ENCODE results near the gene ELMO1. TPM values are rescaled to one million over a fixed set of nuclear protein-coding genes. Genes with fewer than 3 reads are reported as not detected.
A peak's percentile ranks its signal among the peaks of the same experiment; 100 is the strongest.

Gene ELMO1
- polyA plus RNA-seq, 2 of the 4 experiments (the other 2 are of a cell fraction) = 2.3 to 6.1 TPM

DNA sequence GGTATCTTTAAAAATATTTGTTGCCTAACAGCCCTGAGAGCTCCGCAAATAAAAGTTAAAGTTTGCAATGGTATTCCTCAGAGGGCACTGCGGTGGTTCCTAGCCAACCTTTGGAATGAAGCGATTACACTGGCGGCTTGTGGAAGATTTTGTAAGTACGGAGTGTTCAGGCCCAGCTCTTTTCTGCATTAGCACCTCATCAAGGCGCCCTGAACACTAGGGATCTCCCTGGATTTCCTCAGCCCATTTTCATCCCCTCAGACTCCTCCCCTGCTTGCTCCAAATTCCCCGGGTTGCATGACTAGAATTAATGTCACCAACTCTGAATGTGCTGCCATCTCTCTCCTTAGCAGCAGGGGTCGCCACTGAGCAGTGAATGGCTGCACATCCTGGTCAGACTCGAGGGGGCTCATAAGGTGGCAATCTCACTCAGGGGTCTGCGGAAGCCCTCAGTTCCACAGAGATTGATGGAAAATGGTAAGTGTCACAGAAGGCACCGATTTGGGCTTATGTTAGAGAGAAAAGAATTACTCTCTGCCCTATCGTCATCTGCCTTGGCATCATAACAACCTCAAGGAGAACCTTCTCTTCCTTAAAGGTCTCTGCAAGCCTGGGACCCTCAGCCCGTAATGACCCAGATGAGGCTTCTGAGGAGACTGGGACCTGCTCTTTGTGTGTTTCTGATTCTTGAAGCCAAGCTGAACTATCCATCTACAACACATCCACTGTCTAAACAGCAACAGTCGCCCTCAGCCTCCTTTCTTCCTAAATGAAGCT lies 461.5 kb downstream of the ELMO1 start:
- FAIRE-seq (no peak), ATAC-seq (peak; percentile 78 to 90), DNase-seq (ENCODE audit: low read depth in 1 of 2, low spot score in 1 of 2) (peak; percentile 57 to 75)
- Histone ChIP-seq H3K27ac (no peak overlapping the region), H3K4me2 (peak overlapping the region; percentile 50), H3K4me3 (no peak overlapping the region), H3K9me3 (no peaks in the 10 kb centered on the region), H3K4me1 (no peaks in the 10 kb centered on the region)
- CTCF ChIA-PET = interaction anchor here (0.6 to 10.1 kb wide), 34 partner anchors 9 to 500 kb away, joined by 3 to 143 read pairs (median 4); no protein-coding TSS in a partner anchor
- TF ChIP-seq, protein P1, sequence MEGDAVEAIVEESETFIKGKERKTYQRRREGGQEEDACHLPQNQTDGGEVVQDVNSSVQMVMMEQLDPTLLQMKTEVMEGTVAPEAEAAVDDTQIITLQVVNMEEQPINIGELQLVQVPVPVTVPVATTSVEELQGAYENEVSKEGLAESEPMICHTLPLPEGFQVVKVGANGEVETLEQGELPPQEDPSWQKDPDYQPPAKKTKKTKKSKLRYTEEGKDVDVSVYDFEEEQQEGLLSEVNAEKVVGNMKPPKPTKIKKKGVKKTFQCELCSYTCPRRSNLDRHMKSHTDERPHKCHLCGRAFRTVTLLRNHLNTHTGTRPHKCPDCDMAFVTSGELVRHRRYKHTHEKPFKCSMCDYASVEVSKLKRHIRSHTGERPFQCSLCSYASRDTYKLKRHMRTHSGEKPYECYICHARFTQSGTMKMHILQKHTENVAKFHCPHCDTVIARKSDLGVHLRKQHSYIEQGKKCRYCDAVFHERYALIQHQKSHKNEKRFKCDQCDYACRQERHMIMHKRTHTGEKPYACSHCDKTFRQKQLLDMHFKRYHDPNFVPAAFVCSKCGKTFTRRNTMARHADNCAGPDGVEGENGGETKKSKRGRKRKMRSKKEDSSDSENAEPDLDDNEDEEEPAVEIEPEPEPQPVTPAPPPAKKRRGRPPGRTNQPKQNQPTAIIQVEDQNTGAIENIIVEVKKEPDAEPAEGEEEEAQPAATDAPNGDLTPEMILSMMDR (IDR thresholded peaks at IDR 0.05) = peak; percentile 68
- TF ChIP-seq RAD21 (conservative IDR thresholded peaks at IDR 0.05 in 1 of 2, IDR thresholded peaks at IDR 0.05 in 1 of 2) (peak; percentile 72 to 82), SMC3 (IDR thresholded peaks at IDR 0.05) (peak; percentile 81), EP300 (IDR thresholded peaks at IDR 0.05) (no peak)
- TF ChIP-seq, protein P2, sequence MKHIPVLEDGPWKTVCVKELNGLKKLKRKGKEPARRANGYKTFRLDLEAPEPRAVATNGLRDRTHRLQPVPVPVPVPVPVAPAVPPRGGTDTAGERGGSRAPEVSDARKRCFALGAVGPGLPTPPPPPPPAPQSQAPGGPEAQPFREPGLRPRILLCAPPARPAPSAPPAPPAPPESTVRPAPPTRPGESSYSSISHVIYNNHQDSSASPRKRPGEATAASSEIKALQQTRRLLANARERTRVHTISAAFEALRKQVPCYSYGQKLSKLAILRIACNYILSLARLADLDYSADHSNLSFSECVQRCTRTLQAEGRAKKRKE (CRISPR knock-in tag; IDR thresholded peaks at IDR 0.05; ENCODE audit: low read depth) = no peak
- POLR2A ChIA-PET = no interaction called here
- WGBS (ENCODE audit: missing lambda C conversion rate) = 24% methylated on average over 14 of the region's 14 CpGs

DNA sequence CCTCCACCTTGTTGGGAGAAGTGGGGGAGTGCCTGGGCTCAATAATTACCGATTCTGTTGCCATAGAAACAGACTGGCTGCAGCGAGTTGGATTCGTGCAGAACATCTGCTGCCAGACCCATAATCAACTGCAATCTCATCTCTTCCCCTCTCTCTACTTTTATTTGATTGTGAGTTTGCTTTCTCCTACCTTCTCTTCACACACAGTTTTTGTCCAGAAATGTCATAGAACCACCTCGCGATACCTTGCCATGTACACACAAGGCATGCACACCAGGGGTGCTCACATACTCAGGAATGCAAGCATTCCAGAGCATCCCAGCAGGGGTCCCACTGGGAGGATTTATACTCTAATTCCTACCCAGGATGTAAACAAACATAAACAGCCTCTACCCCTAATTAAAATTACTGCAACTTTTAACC lies 462.1 kb downstream of the ELMO1 start:
- ATAC-seq (peak; percentile 72 to 76; a peak in 3 of 6 replicates), FAIRE-seq (no peak), DNase-seq (ENCODE audit: low read depth in 1 of 2, low spot score in 1 of 2) (peak; percentile 16 to 27)
- TF ChIP-seq SMC3 (IDR thresholded peaks at IDR 0.05) = no peak
- TF ChIP-seq POLR2AphosphoS2 (conservative IDR thresholded peaks at IDR 0.05; ENCODE audit: low read length) = no peak
- no peak for TF ChIP-seq MYC (IDR thresholded peaks at IDR 0.05; ENCODE audit: borderline replicate concordance, low read length)
- TF ChIP-seq HOXB13 (CRISPR knock-in tag; IDR thresholded peaks at IDR 0.05; ENCODE audit: low read depth) = no peak
- no peak for TF ChIP-seq CBX8 (IDR thresholded peaks at IDR 0.05)
- TF ChIP-seq CHD2 (IDR thresholded peaks at IDR 0.05; ENCODE audit: low read length, partially characterized antibody) = no peak
- POLR2A ChIA-PET = no interaction called here
- WGBS (ENCODE audit: missing lambda C conversion rate) = 35% methylated on average over 5 of the region's 5 CpGs
- no peaks in the 10 kb centered on the region for H3K9me3 ChIP-seq
- peak overlapping the region; percentile 50 for H3K4me2 ChIP-seq
- no peak overlapping the region for H3K4me3 ChIP-seq
- H3K27ac ChIP-seq = no peak overlapping the region
- CTCF ChIA-PET = interaction anchor here (0.8 to 10.1 kb wide), 23 partner anchors 9 to 499 kb away, joined by 3 to 143 read pairs (median 5); no protein-coding TSS in a partner anchor
- no peaks in the 10 kb centered on the region for H3K4me1 ChIP-seq

DNA sequence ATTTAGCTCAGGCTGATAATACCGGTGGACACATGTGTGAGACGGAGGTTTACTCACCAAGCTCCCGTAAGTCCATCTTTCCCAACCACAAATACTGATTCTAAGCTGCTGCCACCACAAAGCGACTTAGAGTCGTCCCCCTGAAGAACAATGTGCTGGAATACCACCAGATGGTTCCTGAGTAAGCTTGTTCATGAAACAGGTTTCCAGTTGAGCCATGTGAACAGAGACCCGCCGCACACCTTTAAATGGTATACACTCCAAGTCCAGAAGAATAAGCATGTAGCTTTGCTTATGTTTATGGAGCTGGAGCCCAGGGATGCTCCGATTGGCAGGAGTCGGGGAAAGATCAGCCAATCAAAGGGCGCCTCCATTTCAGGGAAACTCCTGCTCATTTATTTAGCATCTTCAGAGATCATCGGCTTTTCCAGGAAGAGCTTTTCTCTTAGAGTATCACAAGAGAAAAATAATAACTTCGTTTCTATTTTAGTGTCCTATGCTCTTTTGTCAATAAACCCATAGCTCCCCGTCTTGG lies 462.7 kb downstream of the ELMO1 start:
- H3K27ac ChIP-seq = no peak overlapping the region
- H3K4me3 ChIP-seq = no peak overlapping the region
- no peak overlapping the region; the same call in 2 of the 3 replicates for H3K4me2 ChIP-seq
- DNase-seq (ENCODE audit: low read depth in 1 of 2, low spot score in 1 of 2) (no peak), FAIRE-seq (no peak), ATAC-seq (no peak)
- no peak for TF ChIP-seq HDAC2 (IDR thresholded peaks at IDR 0.05)
- ChIA-PET CTCF (interaction anchor here (0.8 to 10.1 kb wide), 17 partner anchors 9 to 234 kb away, joined by 3 to 143 read pairs (median 5); no protein-coding TSS in a partner anchor), POLR2A (no interaction called here)
- WGBS (ENCODE audit: missing lambda C conversion rate) = 79% methylated on average over 11 of the region's 13 CpGs
- no peaks in the 10 kb centered on the region for H3K9me3 ChIP-seq
- H3K4me1 ChIP-seq = no peaks in the 10 kb centered on the region

DNA sequence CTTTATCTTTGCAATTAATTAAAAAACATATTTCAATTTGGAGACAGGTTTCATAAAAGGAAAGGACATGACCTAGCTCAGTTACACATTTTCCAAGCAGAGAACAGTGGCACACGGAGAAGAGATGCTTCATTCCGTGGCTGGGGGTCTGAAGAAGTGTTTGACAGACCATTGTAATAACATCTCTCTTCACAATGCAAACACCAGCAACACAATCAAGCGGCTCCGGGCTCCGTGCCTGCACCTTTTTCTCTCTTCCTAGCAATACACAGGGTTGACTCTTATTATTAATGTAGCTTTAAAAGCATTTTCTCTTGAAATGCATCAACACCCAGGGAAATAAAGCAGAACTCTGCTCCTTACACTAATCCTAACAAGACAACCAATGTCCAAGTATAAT lies 463.3 kb downstream of the ELMO1 start:
- DNase-seq (ENCODE audit: low read depth in 1 of 2, low spot score in 1 of 2) (no peak), ATAC-seq (no peak), FAIRE-seq (no peak)
- no peaks in the 10 kb centered on the region for H3K4me1 ChIP-seq
- H3K9me3 ChIP-seq = no peaks in the 10 kb centered on the region
- POLR2A ChIA-PET = no interaction called here
- CTCF ChIA-PET = interaction anchor here (1.0 to 10.1 kb wide), 11 partner anchors 8 to 234 kb away, joined by 3 to 143 read pairs (median 16); no protein-coding TSS in a partner anchor
- H3K27ac ChIP-seq = no peak overlapping the region
- no peak overlapping the region for H3K4me3 ChIP-seq
- 46% methylated on average over 5 of the region's 5 CpGs for WGBS (ENCODE audit: missing lambda C conversion rate)
- no peak overlapping the region for H3K4me2 ChIP-seq
- TF ChIP-seq CEBPB (IDR thresholded peaks at IDR 0.05) (no peak), ZSCAN20 (CRISPR knock-in tag; IDR thresholded peaks at IDR 0.05) (no peak), CHD2 (IDR thresholded peaks at IDR 0.05; ENCODE audit: low read length, partially characterized antibody) (no peak), GATA3 (IDR thresholded peaks at IDR 0.05; ENCODE audit: borderline replicate concordance) (no peak), HEYL (CRISPR knock-in tag; IDR thresholded peaks at IDR 0.05) (no peak), HOXB13 (CRISPR knock-in tag; IDR thresholded peaks at IDR 0.05; ENCODE audit: low read depth) (no peak), CHD4 (IDR thresholded peaks at IDR 0.05; ENCODE audit: borderline replicate concordance) (no peak), POLR2AphosphoS2 (conservative IDR thresholded peaks at IDR 0.05; ENCODE audit: low read length) (no peak), MYC (IDR thresholded peaks at IDR 0.05; ENCODE audit: borderline replicate concordance, low read length) (no peak), TP53 (CRISPR knock-in tag; IDR thresholded peaks at IDR 0.05) (no peak), CBX8 (IDR thresholded peaks at IDR 0.05) (no peak), ZC3H11A (IDR thresholded peaks at IDR 0.05) (no peak), RNF2 (IDR thresholded peaks at IDR 0.05; ENCODE audit: borderline replicate concordance, low read depth) (no peak), NR3C1 (IDR thresholded peaks at IDR 0.05) (no peak)
- TF ChIP-seq, protein P3, sequence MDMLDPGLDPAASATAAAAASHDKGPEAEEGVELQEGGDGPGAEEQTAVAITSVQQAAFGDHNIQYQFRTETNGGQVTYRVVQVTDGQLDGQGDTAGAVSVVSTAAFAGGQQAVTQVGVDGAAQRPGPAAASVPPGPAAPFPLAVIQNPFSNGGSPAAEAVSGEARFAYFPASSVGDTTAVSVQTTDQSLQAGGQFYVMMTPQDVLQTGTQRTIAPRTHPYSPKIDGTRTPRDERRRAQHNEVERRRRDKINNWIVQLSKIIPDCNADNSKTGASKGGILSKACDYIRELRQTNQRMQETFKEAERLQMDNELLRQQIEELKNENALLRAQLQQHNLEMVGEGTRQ (IDR thresholded peaks at IDR 0.05) = no peak
- TF ChIP-seq, protein P4, sequence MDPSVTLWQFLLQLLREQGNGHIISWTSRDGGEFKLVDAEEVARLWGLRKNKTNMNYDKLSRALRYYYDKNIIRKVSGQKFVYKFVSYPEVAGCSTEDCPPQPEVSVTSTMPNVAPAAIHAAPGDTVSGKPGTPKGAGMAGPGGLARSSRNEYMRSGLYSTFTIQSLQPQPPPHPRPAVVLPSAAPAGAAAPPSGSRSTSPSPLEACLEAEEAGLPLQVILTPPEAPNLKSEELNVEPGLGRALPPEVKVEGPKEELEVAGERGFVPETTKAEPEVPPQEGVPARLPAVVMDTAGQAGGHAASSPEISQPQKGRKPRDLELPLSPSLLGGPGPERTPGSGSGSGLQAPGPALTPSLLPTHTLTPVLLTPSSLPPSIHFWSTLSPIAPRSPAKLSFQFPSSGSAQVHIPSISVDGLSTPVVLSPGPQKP (IDR thresholded peaks at IDR 0.05; ENCODE audit: low read depth, low read length) = no peak
- TF ChIP-seq, protein P2 (CRISPR knock-in tag; IDR thresholded peaks at IDR 0.05; ENCODE audit: low read depth) = no peak

All from A549 (cell line).